NK-92 (cell line): Measurements from ENCODE around the gene MMP28.

Experiments
- DNase-seq: peaks from one replicate; lab custom pipeline; 2025; ENCODE audit not compliant: unreplicated experiment; lab: John Stamatoyannopoulos, UW

The MMP28 gene

DNA sequence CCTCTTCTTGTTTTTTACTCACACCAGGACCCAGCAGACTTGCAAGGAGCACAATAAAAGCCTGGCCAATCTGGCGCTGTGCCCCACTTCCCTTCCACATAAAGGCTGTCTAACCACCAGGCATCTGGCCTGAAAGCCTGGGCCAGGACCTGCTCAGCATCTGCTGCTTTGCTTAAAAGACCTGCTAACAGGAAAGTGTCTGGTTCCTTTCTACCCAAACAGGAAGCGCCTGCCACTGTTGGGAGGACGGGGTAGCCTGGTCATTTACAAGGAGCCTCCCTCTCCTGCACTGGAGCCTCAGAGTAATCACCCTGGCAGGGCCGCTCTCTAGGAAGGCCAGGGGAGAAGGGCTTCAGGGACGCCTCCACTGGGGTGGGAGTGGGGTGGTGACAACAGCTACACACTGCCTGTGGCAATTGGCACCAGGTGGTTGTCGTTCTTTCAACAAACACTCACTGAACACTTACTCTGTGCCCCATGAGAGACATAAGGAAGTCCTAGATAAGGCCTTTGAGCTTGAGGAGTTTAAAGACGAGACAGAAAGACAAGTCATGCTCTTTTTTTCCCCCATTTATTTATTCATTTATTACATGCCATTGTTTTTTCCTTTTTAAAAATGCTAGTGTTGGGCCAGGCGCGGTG, 6.3 kb upstream of the MMP28 start:
- DNase-seq, result no peak

DNA sequence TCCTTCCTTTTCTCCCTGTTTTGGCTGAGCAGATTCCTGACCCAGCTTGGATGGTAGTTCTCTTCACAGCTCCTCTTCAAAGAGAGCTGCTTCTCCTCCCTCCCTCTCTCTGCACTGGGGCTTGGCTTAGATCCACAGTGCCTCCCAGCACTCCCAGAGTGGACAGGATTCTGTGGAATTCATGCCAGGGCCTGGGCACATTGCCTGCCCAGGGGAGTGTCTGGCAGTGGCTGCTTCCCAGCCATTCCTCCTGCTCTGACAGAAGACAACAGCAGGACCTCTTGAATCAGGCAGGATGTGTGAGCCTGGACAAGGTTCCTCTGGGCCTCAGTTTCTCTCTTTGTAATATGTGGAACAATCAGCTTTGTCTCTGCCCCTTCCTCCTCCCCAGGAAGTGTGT, 4.5 kb upstream of the MMP28 start:
- DNase-seq, result no peak

- no peak for DNase-seq
Observed at GRCh38 chr17:35797918-35798317, 2.5 kb upstream of the MMP28 start.

DNA sequence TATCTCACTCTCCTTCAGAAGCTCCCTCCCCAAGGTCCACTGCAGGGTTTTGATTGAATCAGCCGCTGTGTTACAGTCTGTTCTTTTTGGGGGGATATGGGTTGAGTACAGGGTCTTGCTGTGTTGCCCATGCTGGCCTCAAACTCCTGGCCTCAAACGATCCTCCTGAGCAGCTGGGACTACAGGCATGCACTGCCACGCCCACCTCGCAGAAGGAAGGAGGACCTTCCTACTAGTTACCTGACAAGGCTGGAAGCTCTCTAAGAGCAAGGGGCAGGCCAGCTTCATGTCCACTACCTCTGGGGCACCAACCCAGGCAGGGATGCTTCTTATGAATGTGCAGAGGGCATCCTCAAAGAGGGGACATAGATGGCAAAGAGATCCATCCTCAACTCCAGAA, 1.9 kb upstream of the MMP28 start:
- DNase-seq, result no peak

- no peak for DNase-seq
Observed at GRCh38 chr17:35796942-35797341, 1.5 kb upstream of the MMP28 start.

GRCh38 chr17:35795871-35796265, 427 bp upstream of the MMP28 start:
- no peak for DNase-seq

DNA sequence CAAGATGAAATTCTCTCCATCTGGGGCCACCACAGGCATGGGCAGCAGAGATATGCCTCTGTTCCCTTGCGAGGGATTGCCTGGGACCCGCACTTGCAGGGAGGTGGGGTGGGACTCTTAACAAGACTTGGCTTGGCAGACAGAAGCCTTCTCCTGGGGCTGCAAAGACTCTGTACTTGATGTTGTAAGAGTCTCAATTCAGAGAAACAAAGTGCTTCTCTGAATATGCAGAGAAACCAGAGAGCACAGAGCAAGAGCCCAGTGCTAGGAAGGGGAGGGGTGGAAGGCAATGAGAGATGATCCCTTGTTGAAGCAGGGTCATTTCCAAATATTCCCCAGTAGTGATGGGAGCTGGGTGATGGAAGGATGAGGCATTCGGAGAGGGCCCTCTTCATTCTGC, 2.2 kb downstream of the MMP28 start:
- DNase-seq, result no peak

DNA sequence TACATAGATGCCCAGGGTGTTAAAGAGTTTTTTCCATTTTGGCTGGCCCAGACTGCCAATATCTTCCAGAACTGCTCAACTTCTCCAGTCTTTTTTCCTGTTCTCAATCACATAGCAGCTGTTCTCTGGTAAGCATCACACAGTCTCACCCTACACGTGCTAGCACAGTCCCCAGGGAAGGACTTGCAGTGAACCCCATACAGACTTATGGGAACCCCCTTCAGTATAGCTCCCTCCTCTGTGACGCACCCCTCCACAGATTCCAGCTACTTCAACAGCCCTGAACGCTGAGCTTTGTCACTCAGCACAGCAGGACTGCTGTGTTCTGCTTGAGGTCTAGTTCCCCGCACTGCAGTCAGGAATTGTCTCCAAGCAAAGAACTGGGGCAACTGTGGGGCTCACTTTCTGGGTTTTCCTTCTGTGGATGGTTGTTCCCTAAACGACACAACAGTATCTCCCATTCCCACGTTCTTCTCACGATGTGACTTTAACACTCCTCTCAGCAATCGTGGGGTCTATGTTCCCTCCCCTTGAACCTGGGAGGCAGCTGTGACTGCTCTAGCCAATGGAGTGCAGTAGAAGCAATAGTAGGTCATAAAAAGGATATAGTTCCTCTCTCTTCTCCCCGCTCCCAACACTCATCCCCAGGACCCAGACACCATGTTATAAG, 3.6 kb downstream of the MMP28 start:
- DNase-seq, result no peak

DNA sequence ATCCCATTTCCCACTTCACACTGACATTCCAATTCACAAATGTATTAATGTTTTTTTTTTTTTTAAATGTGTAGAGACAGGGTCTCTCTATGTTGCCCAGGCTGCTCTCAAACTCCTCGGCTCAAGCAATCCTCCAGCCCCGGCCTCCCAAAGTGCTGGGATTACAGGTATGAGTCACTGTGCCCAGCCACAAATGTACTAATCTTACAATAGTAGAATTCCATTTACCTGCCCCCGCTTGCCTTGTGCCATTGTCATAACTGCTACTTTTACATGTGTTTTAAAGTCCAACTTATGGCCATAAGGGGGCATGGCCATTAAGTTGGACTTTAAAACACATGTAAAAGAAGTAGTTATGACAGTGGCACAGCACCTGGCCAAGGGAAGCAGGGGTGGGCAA, 4.6 kb downstream of the MMP28 start:
- DNase-seq, result no peak

DNA sequence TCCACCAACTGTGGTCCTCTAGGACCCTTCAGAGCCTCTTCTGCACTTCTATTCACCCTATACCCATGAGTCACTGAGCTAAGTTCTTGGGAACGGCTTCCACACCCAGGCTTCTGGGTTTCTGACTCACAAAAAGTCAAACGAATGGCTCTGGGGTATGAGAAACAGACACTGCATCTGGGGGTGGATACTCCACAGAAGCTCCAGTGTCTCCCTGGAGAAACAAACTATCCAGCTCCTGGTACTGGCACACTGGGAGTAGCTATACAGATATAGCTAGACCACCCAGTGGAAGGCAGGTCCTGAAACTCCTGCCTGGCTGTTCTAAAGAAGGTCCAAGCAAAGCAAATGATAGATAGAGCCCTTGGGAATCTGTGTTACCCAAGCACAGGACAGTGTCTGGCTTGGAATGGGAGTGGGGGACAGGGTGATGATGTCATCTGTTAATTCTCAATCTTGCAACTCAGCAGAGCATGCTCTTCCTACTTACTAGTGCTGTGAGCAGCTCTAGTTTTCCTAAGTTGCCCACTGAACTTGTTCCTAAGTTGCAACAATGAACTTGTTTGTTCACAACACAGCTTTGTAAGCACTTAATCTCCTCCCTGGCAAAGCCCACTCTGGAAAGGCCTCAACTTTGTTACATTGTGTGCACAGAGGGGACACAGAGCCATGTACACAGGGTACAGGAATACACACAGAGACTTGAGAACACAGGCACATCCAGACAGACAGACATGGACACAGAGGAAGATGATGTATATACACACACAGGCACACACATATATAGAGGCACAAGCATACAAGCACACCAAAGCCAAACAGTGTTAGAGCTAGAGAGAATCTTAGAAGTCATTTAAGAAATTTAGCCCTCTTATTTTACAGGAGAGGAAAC, 6.7 kb downstream of the MMP28 start:
- no peak for DNase-seq

GRCh38 chr17:35786941-35787432, 8.5 kb downstream of the MMP28 start:
- no peak for DNase-seq

DNA sequence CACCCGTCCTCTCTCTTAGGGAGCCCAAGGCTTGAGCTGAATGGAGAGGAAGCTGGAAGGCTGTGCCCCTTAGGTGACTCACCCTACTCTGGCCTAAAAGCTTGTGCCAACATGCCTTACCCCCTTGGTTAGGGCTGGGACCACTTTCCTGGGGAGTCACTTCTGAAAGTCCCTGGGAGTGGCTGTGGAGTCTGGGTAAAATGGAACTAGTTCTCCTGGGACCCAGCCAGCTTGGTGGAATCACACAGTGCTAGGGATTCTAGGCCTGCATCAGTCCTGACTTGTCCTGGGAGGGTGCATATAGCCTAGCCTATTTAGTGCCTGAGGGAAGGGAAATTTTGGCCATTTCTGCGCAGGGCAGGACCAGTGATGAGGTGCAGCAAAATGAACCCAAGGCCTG, 10.5 kb downstream of the MMP28 start:
- DNase-seq, result no peak

- no peak for DNase-seq
Observed at GRCh38 chr17:35780950-35781349, 14.5 kb downstream of the MMP28 start.

DNA sequence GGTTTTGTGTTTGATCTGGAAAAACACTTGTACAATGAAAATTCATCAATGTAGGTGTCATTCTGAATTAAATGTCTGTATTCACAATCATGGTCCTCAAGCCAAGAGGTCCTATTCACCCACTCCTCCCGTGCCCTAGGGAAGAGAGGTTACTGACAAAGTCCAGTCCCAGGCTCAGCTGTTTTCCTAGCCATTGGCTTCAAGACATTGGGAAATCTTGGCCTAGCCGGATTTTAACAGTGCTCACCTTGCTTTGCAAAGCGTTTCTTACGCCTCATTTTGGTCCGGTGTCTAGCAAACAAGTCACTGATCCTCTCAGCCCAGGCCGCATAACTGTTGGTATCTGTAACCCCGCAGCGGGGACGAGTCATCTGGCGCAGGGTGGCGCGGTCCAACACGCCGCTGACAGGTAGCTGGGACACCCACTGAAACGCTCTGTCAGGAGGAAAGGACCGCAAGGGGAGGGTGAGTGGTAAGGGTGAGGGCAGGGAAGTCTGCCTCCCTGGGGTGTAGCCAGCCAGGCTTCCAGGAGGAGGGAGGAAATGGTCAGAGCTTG, 16.7 kb downstream of the MMP28 start:
- no peak for DNase-seq

DNA sequence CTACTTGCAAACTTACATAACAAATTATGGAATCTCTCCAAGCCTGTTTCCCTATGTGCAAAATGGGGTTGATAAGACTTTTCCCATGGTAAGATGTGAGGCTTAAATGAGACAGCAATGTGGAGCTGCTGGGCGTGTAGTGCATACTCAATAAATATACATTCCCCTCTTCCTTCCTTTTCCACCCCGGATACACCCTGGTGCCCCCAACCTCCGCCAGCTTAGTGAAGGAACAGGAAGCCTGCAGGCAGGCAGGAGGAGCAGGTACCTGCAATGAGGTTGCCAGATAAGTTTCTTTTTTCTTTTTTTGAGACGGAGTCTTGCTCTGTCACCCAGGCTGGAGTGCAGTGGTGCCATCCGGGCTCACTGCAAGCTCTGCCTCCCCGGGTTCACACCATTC, 19.9 kb downstream of the MMP28 start:
- no peak for DNase-seq

GRCh38 chr17:35775039-35775438, 20.4 kb downstream of the MMP28 start:
- DNase-seq, result no peak

DNA sequence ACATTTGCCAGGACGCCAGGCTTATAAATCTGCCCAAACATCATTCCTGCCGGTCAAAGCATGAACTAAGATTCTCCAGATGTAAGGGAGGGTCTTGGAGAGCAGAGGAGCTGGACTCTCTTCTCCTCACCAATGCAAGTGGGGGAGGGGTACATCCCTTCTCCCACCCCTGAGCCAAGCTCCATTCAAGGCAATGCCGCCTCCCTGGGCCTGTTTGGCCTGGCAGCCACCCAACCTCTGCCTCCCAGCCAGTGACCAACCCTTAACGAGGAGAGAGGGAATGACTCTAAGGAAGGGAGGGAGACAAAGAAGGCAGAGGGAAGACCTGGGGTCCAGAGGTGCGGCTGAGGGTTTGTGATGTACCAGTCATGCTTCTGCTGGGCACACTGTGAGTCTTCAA, 20.9 kb downstream of the MMP28 start:
- no peak for DNase-seq

DNA sequence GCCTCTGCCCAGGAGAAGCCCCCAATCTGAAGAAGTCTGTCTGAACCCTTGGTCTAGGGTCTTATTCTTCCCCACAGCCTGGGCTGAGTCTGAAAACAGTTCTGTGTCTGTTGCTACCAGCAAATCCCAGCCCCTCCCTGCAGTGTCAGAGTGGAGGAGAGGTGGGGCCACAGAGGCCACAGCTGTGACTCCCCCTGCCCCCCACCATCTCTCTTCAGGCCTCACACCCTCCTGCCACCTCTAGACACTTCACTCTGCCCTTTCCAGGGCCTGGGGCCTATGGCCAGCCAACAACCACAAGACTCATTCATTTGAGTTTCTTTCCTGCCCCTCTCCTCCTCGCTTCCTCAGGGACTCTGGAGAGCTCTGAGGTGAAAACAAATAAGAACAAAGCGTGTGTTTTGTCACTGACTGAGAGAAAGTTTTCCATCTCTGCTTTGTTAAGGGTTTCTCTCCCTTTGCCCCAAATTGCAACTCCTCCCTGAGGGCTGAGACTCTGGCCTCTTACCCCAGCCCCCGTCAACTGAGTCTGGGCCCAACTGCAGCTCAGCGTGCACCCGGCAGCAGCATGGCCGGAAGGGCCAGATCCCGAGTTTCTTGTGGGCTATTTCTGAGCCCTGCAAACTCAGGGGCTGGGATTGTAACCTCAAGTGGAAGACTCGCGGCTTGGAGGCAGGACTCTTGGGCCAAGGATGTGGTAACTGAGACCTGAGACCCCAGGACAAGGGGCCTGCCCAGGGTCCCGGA, 21.6 kb downstream of the MMP28 start:
- DNase-seq, result no peak

DNA sequence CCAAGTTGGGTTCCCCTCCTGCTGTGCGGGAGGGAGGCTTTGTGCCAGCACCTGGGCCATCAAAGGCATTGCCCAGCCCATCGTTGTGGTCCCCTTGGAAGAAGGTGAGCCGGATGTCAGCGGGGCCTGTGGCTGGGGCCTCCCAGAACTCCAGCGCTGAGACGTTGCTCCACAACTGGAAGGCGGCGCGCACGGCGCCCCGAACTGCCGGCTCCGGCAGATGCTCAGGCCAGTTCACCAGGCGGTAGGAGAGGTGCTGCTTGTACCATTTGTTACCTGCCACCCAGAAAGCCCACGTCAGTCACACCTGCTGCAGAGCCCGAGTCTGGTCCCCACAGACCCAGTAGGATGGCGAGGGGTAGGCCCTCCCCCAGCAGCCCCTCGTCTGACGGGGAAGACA, 22.3 kb downstream of the MMP28 start:
- DNase-seq, result no peak

DNA sequence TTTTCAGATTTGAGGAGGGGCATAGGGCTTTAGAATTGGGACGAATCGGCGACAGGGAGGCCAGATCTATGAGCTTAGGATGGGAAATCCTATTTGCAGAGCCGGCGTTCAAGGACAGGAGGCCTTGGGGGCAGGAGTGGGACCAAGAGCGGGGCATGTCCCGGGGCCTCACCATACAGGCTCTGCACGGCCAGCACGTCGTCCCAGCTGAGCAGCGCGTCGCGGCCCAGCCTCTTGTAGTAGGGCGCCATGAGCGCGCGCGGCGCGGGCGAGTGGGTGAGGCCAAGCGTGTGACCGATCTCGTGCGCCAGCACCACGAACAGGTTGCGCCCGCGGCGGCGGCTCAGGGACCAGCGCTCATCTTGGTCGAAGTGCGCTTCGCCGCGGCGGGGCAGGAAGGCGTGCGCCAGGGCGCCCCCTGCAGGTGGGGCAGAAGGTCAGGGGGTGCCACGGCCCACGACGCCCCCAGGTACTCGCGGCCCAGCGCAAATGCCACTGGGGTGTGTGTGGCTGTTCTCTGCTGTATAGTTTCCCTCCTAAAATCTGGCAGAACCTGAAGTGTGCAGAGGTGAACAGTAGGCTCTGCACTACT, 25.4 kb downstream of the MMP28 start:
- no peak for DNase-seq

DNA sequence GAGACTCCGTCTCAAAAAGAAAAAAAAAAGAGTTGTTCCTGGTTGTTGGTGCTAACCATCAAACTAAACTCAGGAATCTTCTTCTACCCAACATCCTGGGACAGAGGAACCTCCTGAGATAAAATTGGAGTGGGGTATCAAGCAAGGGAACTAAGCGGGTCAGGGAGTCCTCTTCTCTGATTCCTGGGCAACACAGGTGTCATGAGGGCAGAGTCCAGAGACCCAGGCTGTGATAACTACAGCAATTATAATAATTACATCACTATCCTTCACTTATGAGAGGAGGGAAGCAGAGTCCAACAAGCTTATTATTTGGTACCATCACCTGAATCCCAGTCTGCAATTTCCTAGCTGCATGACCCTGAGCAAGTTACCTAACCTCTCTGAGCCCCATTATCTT, 26.6 kb downstream of the MMP28 start:
- no peak for DNase-seq
